Activated naive CD4-positive, alpha-beta T cell (primary cell): Measurements from ENCODE around the gene CILP.

Experiments
- DNase-seq, 4 experiments: peaks; one replicate each; lab custom pipeline; 2025; lab: John Stamatoyannopoulos, UW

Gene CILP

GRCh38 chr15:65146438-65146837 lies 64.8 kb downstream of the CILP start:
- DNase-seq: no peak
